GM21576 (cell line): ENCODE data around the gene SPO11.

Experiments
- ATAC-seq: cut with Tn5 transposase; IDR thresholded peaks from one replicate; pipeline ENCODE4 v1.9.1; 2021; ENCODE audit warnings: mild to moderate bottlenecking, moderate library complexity; ENCODE audit not compliant: unreplicated experiment

The SPO11 gene

GRCh38 chr20:57309544-57310115, 20.0 kb upstream of the SPO11 start:
- ATAC-seq, result no peak

GRCh38 chr20:57310821-57311514, 18.6 kb upstream of the SPO11 start:
- no peak for ATAC-seq

- ATAC-seq, result no peak
Observed at GRCh38 chr20:57312138-57312537, 17.5 kb upstream of the SPO11 start.

GRCh38 chr20:57313230-57313629, 16.4 kb upstream of the SPO11 start:
- ATAC-seq, result no peak

- no peak for ATAC-seq
Observed at GRCh38 chr20:57313951-57314350, 15.7 kb upstream of the SPO11 start.

- no peak for ATAC-seq
Observed at GRCh38 chr20:57315083-57315975, 14.3 kb upstream of the SPO11 start.

- ATAC-seq, result no peak
Observed at GRCh38 chr20:57315976-57316480, 13.6 kb upstream of the SPO11 start.

- no peak for ATAC-seq
Observed at GRCh38 chr20:57316795-57317201, 12.8 kb upstream of the SPO11 start.

GRCh38 chr20:57317316-57317788, 12.3 kb upstream of the SPO11 start:
- ATAC-seq, result no peak

- no peak for ATAC-seq
Observed at GRCh38 chr20:57317789-57318371, 11.7 kb upstream of the SPO11 start.

- no peak for ATAC-seq
Observed at GRCh38 chr20:57319584-57319983, 10.0 kb upstream of the SPO11 start.

- ATAC-seq, result no peak
Observed at GRCh38 chr20:57320358-57320757, 9.2 kb upstream of the SPO11 start.

GRCh38 chr20:57321142-57321541, 8.5 kb upstream of the SPO11 start:
- ATAC-seq, result no peak

GRCh38 chr20:57322476-57322875, 7.1 kb upstream of the SPO11 start:
- ATAC-seq, result no peak

- no peak for ATAC-seq
Observed at GRCh38 chr20:57323034-57323433, 6.6 kb upstream of the SPO11 start.

GRCh38 chr20:57325632-57326356, 3.8 kb upstream of the SPO11 start:
- ATAC-seq, result no peak

GRCh38 chr20:57326667-57327455, 2.7 kb upstream of the SPO11 start:
- ATAC-seq, result no peak

- ATAC-seq, result no peak
Observed at GRCh38 chr20:57327820-57328219, 1.8 kb upstream of the SPO11 start.

GRCh38 chr20:57330998-57331397, 1.4 kb downstream of the SPO11 start:
- no peak for ATAC-seq
